DOHH2 (cell line): Measurements from ENCODE around the gene ZNF76.

ENCODE experiments used
- CTCF ChIP-seq: fragments of 200-600 bp; sonication (generic); IDR thresholded peaks from one replicate; pipeline ENCODE4 v1.5.1; 2014; ENCODE audit warnings: antibody characterized with exemption, mild to moderate bottlenecking, low read depth, low read length; ENCODE audit not compliant: poor library complexity, severe bottlenecking
- EZH2phosphoT487 ChIP-seq: fragments of 200-600 bp; sonication (generic); IDR thresholded peaks from 2 replicates; pipeline ENCODE4 v1.6.1; 2017; ENCODE audit warnings: borderline replicate concordance, mild to moderate bottlenecking, antibody characterized with exemption, low read length, moderate library complexity, mixed read lengths

DNA sequence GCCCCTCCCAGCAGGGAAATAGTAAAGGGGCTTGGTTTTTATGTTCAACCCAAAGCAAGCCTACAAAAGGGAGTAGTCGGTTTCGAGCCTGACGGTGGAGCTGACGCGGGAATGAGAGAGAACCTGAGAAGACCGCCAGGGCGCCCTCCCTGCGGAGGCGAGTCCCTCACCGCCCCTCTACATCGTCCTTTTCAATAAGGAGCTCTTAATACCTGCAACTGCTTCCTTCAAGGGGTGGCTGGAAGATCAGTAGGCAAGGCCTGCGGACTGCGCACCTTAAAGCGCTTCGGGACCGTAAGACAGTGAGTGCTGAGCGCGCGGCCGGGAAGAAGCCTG is 709 bp upstream of the ZNF76 start:
- TF ChIP-seq CTCF: peak; percentile 28
- TF ChIP-seq EZH2phosphoT487: no peak
